ENCODE results near the gene PLS3.
A peak's percentile ranks its signal among the peaks of the same experiment; 100 is the strongest.

Gene PLS3

GRCh38 chrX:115571712-115572111 is 10.7 kb downstream of the PLS3 start:
- FAIRE-seq = peak; percentile 66

- FAIRE-seq = no peak
Observed at GRCh38 chrX:115573185-115573584, 12.2 kb downstream of the PLS3 start.

GRCh38 chrX:115576676-115577075 is 15.7 kb downstream of the PLS3 start:
- no peak for FAIRE-seq

- FAIRE-seq = peak; percentile 57
Observed at GRCh38 chrX:115579327-115579726, 18.4 kb downstream of the PLS3 start.

- no peak for FAIRE-seq
Observed at GRCh38 chrX:115579786-115580294, 18.9 kb downstream of the PLS3 start.

GRCh38 chrX:115581759-115582615 is 21.0 kb downstream of the PLS3 start:
- FAIRE-seq = peak; percentile 73

GRCh38 chrX:115582616-115583495 is 21.9 kb downstream of the PLS3 start:
- FAIRE-seq = peak; percentile 14

GRCh38 chrX:115583496-115584004 is 22.6 kb downstream of the PLS3 start:
- no peak for FAIRE-seq

- no peak for FAIRE-seq
Observed at GRCh38 chrX:115584696-115585095, 23.7 kb downstream of the PLS3 start.

GRCh38 chrX:115588179-115588578 is 27.2 kb downstream of the PLS3 start:
- peak; percentile 36 for FAIRE-seq

- FAIRE-seq = no peak
Observed at GRCh38 chrX:115589419-115589818, 28.4 kb downstream of the PLS3 start.

- no peak for FAIRE-seq
Observed at GRCh38 chrX:115591420-115591819, 30.4 kb downstream of the PLS3 start.

GRCh38 chrX:115591856-115592842 is 31.2 kb downstream of the PLS3 start:
- FAIRE-seq = no peak

GRCh38 chrX:115592997-115593734 is 32.2 kb downstream of the PLS3 start:
- FAIRE-seq = no peak

GRCh38 chrX:115595049-115595448 is 34.1 kb downstream of the PLS3 start:
- no peak for FAIRE-seq

- FAIRE-seq = no peak
Observed at GRCh38 chrX:115598556-115598955, 37.6 kb downstream of the PLS3 start.

GRCh38 chrX:115602308-115602707 is 41.3 kb downstream of the PLS3 start:
- no peak for FAIRE-seq

- FAIRE-seq = peak; percentile 51
Observed at GRCh38 chrX:115602729-115603389, 41.9 kb downstream of the PLS3 start.

- FAIRE-seq = no peak
Observed at GRCh38 chrX:115603534-115604074, 42.6 kb downstream of the PLS3 start.

GRCh38 chrX:115606861-115607260 is 45.9 kb downstream of the PLS3 start:
- FAIRE-seq = no peak
